Measurements from ENCODE around the gene OR8B4.
A peak's percentile ranks its signal among the peaks of the same experiment; 100 is the strongest.
"Not testable (repeated sequence)": the region's sequence is repeated elsewhere in the genome, so short reads cannot be mapped to it uniquely, and the experiment has no call there.

The OR8B4 gene

GRCh38 chr11:124405581-124405980, 19.1 kb downstream of the OR8B4 start:
- DNase-seq, result no peak

- DNase-seq, result not testable (repeated sequence)
Observed at GRCh38 chr11:124403186-124403585, 21.5 kb downstream of the OR8B4 start.

GRCh38 chr11:124402326-124402922, 22.2 kb downstream of the OR8B4 start:
- peak; percentile 75 to 87 (median 80) for DNase-seq

GRCh38 chr11:124398924-124399323, 25.7 kb downstream of the OR8B4 start, which contains the start of gene OR8B3:
OR8B3 (minus strand) TSS chr11:124399024; CDS start chr11:124397351, 1,673 bp downstream.
- DNase-seq, result no peak

- DNase-seq, result not testable (repeated sequence)
Observed at GRCh38 chr11:124396847-124397246, 27.8 kb downstream of the OR8B4 start.

GRCh38 chr11:124394408-124394807, 30.3 kb downstream of the OR8B4 start:
- DNase-seq, result peak in 2 of 4 experiments; percentile 7 to 8

GRCh38 chr11:124384399-124384798, 40.3 kb downstream of the OR8B4 start, which contains the start of gene OR8B2:
OR8B2 (minus strand) TSS chr11:124384499; CDS start chr11:124383343, 1,156 bp downstream.
- DNase-seq, result no peak

- not testable (repeated sequence) for DNase-seq
Observed at GRCh38 chr11:124382857-124383256, 41.8 kb downstream of the OR8B4 start.

GRCh38 chr11:124380585-124380984, 44.1 kb downstream of the OR8B4 start:
- no peak for DNase-seq

- DNase-seq, result no peak
Observed at GRCh38 chr11:124376280-124376679, 48.4 kb downstream of the OR8B4 start.
